Tongue (tissue), 2 donors: ENCODE data around the gene DLL4. TPM values are rescaled to one million over a fixed set of nuclear protein-coding genes. Genes with fewer than 3 reads are reported as not detected.

Experiments
- DNase-seq: peaks from one replicate; pipeline ENCODE4 v3.0.0-alpha.2; 2015
- total RNA-seq: library from RNA; depleted of rRNA; stranded (reverse); fragments of >200 nt; gene quantifications from one replicate; pipeline ENCODE4 v1.2.3, GENCODE V29; 2014

DLL4 gene
- 22.5 TPM for total RNA-seq

- DNase-seq, result peak; percentile 78
These were observed at the start of gene DLL4 for GRCh38 chr15:40928821-40929659. Gene DLL4, plus strand, starts transcription at chr15:40929340. Its CDS starts 329 bp downstream, at chr15:40929669.

- DNase-seq, result no peak
These were observed 49.5 kb upstream of the DLL4 start for GRCh38 chr15:40879609-40880008.

GRCh38 chr15:40881351-40881750 is 47.8 kb upstream of the DLL4 start:
- no peak for DNase-seq

GRCh38 chr15:40886586-40886985 is 42.6 kb upstream of the DLL4 start:
- DNase-seq, result peak; percentile 49

- DNase-seq, result no peak
These were observed 40.0 kb upstream of the DLL4 start for GRCh38 chr15:40889112-40889511.

- no peak for DNase-seq
These were observed 38.0 kb upstream of the DLL4 start for GRCh38 chr15:40891138-40891537.

GRCh38 chr15:40891810-40892446 is 37.2 kb upstream of the DLL4 start:
- peak; percentile 48 for DNase-seq

- no peak for DNase-seq
These were observed 36.6 kb upstream of the DLL4 start for GRCh38 chr15:40892447-40893012.

- no peak for DNase-seq
These were observed 36.0 kb upstream of the DLL4 start for GRCh38 chr15:40893019-40893670.

- DNase-seq, result peak; percentile 99
These were observed 35.1 kb upstream of the DLL4 start, which contains the start of gene VPS18 for GRCh38 chr15:40893733-40894680. Gene VPS18, plus strand, starts transcription at chr15:40894450. Its CDS starts 319 bp downstream, at chr15:40894769.

GRCh38 chr15:40894681-40895448 is 34.3 kb upstream of the DLL4 start:
- peak; percentile 70 for DNase-seq

GRCh38 chr15:40899536-40900207 is 29.5 kb upstream of the DLL4 start:
- DNase-seq, result no peak

GRCh38 chr15:40900256-40901052 is 28.7 kb upstream of the DLL4 start:
- no peak for DNase-seq

GRCh38 chr15:40901053-40901443 is 28.1 kb upstream of the DLL4 start:
- no peak for DNase-seq

- no peak for DNase-seq
These were observed 26.3 kb upstream of the DLL4 start for GRCh38 chr15:40902605-40903561.

GRCh38 chr15:40904552-40905201 is 24.5 kb upstream of the DLL4 start:
- no peak for DNase-seq
